GM18870 (cell line): Measurements from ENCODE around the gene HLA-E.
"Not testable (repeated sequence)": the region's sequence is repeated elsewhere in the genome, so short reads cannot be mapped to it uniquely, and the experiment has no call there.

Experiments used
- ATAC-seq: cut with Tn5 transposase; IDR thresholded peaks from one replicate; pipeline ENCODE4 v1.9.1; 2021; ENCODE audit warnings: moderate library complexity; ENCODE audit not compliant: unreplicated experiment

HLA-E gene

DNA sequence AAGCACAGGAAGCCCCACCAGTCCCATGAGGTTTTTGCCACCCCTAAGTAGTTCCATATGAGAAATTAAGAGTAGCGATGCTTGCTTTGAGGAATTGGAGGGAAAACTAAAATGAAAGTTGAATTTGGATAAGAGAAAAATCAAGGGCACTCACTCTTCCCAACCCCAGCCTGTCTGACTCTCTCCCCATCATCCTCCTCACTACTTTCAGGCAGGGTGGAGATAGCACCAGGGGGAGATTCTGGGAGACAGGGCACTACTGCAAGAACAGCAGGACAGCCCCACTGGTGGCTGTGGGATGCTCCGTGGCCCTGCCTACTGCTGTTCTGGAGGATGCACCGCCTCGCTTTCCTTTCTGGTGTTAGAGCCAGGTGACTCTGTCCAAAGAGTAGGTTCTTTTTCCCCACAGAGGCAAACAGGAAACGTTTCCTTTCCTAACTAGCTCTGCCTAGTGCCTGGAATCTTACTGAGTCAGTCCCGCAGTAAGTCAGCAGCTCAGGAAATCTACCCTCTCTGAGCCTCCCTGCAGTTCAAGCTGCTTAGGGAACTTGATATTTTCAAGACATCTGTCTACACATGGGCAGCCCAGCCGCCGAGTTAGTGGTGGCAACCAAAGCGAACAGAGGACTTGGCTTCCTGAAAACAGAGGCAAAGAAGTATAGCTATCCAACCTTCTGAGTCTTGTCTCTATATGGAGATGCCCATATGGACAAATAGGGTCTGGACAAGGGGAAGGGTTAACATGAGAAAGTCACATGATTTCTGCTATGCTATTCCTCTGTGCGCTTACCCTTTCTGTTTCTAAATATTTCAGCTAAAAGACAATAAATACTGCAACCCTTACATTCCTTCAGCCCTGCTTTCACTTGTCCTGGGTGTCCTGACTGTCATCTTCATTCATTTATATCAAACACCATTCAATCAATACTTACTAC lies 11.4 kb downstream of the HLA-E start:
- ATAC-seq: no peak

DNA sequence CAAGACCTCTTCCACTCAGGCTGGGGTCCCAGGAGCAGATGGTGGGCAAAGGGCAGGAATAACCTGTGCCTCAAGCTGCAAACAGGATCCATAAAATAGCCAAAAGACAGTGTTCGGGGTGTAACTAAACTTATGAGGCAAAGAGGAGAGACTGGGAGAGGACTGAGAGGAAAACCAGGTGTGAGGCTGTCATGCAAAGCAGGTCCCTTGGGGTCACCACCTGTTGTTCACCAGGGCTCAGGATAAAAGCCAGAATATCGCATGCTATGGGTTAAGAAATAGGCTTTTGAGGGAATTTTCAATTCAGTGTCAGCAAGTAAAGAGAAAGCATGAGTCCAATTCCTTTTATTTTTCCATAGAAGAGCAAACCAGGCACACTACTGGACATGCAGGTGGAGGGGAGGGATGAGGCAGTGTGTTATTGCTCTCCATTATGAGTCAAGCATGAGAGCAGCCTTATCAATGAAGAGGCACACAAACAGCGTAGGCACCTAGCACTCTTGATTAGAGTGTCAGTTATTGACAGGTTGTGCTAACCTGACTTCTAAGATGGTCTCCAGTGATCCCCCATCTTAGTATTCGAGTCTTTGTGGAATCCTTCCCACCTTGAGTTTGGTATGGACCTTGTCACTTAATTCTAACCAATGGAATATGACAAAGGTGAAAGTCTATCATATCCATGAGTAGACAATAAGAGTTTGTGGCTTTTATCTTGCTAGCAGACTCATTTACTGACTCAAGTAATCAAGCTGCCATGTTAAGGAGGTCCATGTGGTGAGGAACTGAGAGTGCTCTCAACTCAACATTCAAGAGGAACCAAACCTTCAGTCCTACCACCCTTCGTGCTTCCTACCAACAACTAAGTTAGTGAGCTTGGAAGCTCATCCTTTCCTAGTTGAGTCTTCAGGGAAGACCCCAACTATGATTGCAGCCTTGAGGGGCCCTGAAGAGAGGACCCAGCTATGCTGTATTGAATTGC lies 18.8 kb downstream of the HLA-E start:
- no peak for ATAC-seq

GRCh38 chr6:30508890-30509736 lies 19.8 kb downstream of the HLA-E start:
- ATAC-seq: no peak

GRCh38 chr6:30510419-30511168 lies 21.3 kb downstream of the HLA-E start:
- no peak for ATAC-seq

DNA sequence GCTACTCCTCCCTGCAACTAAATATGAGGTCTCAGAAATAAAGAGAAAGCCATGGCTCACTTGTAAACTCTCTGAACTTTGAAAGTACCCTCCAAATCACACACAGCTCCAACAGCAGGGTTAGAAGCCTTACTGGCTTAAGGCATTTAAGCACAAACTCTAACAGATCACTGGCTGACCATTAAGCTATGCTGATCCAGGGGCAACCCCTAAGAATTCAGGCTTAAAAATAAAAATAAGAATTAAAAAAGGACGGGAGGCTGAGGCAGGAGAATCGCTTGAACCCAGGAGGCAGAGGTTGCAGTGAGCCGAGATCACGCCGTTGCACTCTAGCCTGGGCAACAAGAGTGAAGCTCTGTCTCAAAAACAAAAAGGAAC lies 21.8 kb downstream of the HLA-E start:
- ATAC-seq: no peak

DNA sequence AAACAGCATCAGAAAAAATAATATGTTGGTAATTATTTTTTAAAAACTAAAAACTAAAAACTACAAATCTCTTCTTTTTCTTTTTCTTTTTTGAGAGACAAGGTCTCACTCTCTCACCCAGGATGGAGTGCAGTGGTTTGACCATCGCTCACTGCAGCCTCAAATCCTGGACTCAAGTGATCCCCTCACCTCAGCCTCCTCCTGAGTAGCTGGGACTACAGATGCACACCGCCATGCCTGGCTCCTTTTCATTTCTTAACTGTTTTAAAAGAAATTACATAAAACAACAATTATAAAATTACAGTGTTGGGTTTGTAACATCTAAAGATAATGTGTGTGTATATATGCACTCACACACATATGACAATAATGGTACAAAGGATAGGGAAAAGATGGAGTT lies 24.1 kb downstream of the HLA-E start:
- ATAC-seq: no peak

DNA sequence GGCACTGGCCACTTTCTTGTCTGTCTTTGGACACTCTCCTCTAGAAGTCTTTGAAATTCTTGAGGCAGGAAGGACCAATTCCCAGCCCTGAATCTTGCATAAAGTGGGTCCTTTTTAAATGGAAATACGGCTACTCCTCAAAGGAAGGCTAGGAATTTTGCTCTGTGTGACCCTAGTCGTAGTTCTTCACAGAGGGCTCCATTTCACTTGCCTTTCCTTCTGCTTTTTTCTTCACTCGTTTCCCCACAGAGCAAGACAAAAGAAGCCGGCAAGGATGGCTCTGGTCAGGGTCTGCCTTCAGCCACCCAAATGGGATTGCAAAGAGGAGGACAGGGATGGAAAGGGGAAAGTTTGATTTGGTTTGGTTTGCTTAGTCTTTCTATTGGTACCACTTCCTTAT lies 25.8 kb downstream of the HLA-E start:
- no peak for ATAC-seq

DNA sequence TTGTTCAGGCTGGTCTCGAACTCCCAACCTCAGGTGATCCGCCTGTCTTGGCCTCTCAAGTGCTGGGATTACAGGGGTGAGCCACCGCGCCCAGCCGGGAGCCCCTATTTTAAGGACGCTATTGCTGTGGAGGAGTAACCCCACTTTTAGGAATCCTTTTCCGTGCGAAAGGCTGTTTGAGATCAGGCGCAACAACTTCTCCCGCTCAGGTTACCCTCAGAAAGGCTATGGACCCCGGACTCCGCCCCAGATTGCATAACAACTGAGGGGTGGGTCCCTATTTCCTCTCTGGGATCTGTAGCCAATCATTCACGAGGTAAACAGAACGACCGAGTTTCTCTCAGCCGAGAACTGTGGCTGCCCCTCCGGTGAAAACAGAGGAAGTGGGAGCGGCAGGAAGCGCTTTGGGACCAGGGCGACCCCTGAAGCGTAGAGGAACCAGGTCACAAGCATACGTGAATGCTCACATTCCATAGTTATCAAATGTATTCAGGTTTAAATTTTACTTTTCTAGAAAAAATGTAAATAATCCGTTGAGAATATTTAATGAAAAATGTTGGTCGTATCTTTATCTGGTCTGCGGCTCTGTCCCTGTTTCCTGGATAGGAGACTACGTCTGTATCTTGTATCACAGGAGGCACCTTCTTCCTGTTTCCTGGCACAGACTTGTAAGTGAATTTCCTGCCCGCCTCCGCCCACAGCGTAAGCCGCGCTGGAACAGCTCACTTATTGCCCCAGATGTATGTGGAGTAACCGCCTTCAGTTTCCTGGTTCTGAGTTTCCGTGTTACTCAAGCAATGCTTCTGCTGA lies 26.8 kb downstream of the HLA-E start:
- ATAC-seq: peak; percentile 61

- not testable (repeated sequence) for ATAC-seq
Observed at GRCh38 chr6:30516754-30517076, 27.4 kb downstream of the HLA-E start.

DNA sequence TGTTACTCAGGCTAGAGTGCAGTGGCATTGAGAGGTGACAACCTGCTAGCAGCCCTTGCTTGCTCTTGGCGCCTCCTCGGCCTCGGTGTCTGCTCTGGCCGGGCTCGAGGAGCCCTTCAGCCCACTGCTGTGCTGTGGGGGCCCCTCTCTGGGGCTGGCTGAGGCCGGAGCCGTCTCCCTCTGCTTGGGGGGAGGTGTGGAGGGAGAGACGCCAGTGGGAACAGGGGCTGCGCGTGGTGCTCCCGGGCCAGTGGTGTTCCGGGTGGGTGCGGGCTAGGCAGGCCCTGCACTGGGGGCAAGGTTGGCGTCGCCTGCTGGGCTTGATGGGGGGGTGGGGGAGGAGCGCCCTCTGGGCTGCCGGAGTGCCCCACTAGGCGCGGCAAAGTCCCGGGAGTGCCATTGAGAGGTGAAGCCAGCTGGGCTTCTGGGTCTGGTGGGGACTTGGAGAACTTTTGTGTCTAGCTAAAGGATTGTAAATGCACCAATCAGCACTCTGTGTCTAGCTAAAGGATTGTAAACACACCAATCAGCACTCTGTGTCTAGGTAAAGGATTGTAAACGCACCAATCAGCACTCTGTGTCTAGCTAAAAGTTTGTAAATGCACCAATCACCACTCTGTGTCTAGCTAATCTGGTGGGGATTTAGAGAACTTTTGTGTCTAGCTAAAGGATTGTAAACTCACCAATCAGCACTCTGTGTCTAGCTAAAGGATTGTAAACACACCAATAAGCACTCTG lies 28.6 kb downstream of the HLA-E start:
- not testable (repeated sequence) for ATAC-seq

- not testable (repeated sequence) for ATAC-seq
Observed at GRCh38 chr6:30518505-30519145, 29.3 kb downstream of the HLA-E start.

DNA sequence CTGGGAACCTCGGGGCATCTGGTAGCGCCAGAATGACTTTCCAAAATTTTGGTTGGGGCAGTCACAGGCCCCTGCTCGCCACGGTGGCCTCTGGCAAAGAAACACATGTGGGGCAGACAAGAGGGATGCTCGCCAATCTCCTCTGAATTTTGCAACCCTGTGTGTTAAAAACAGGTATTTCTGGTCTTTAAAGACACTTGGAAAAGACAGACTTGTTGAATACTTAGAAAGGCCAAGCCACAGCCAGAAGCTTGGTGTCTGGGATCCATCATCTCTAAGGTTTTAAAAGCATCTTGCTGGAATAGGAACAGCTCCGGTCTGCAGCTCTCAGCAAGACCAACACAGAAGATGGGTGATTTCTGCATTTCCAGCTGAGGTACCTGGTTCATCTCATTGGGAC lies 31.2 kb downstream of the HLA-E start:
- ATAC-seq: no peak

GRCh38 chr6:30521082-30521481 lies 31.8 kb downstream of the HLA-E start:
- not testable (repeated sequence) for ATAC-seq

DNA sequence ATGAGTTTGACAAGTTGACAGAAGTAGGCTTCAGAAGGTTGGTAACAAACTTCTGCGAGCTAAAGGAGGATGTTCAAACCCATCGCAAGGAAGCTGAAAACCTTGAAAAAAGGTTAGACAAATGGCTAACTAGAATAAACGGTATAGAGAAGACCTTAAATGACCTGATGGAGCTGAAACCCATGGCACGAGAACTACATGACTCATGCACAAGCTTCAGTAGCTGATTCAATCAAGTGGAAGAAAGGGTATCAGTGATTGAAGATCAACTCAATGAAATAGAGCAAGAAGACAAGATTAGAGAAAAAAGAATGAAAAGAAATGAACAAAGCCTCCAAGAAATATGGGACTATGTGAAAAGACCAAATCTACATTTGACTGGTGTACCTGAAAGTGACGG lies 32.6 kb downstream of the HLA-E start:
- ATAC-seq: not testable (repeated sequence)

DNA sequence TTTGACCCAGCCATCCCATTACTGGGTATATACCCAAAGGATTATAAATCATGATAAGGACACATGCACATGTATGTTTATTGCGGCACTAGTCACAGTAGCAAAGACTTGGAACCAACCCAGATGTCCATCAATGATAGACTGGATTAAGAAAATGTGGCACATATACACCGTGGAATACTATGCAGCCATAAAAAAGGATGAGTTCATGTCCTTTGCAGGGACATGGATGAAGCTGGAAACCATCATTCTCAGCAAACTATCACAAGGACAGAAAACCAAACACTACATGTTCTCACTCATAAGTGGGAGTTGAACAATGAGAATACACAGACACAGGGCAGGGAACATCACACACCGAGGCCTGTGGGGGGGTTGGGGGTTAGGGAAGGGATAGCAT lies 37.1 kb downstream of the HLA-E start:
- not testable (repeated sequence) for ATAC-seq

DNA sequence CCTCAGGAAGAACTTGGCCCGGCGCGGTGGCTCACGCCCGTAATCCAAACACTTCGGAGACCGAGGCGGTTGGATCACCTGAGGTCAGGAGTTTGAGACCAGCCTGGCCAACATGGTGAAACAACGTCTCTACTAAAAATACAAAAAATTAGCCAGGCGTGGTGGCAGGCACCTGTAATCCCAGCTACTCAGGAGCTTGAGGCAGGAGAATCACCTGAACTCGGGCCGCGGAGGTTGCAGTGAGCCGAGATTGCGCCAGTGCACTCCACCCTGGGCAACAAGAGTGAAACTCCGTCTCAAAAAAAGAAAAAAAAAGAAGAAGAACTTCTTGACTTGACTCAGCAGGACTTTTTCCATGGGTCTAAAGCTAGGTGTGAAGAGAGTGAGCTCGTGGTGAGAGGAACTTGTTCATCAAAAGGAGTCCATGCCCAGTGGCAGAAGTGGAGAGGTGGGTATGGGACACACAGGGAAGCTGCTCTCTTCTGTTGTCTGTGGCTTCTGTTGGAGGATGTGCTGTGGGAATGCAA lies 40.1 kb downstream of the HLA-E start:
- not testable (repeated sequence) for ATAC-seq

GRCh38 chr6:30530014-30530413 lies 40.7 kb downstream of the HLA-E start:
- no peak for ATAC-seq
